Ishikawa (cell line): ENCODE data around the gene WNT3A.

Experiments used
- RAD21 ChIP-seq: IDR thresholded peaks from 2 replicates; pipeline ENCODE4 v1.6.1; 2012; ENCODE audit warnings: low read depth
- TCF12 ChIP-seq: IDR thresholded peaks from 2 replicates; pipeline ENCODE4 v1.6.1; 2012; ENCODE audit warnings: low read depth

GRCh38 chr1:228064741-228065542 lies 58.1 kb downstream of the WNT3A start:
- TF ChIP-seq TCF12 (no peak), RAD21 (no peak)
